GM12878 (cell line): ENCODE data around the gene HMCES. TPM values are rescaled to one million over a fixed set of nuclear protein-coding genes. Genes with fewer than 3 reads are reported as not detected.

Experiments used
- ATF7 ChIP-seq: fragments of 450-650 bp; IDR thresholded peaks from 2 replicates; pipeline ENCODE4 v1.6.1; 2016; ENCODE audit warnings: low read depth, mild to moderate bottlenecking
- BACH1 ChIP-seq: fragments of 450-650 bp; IDR thresholded peaks from 2 replicates; pipeline ENCODE4 v1.6.1; 2017; ENCODE audit warnings: mild to moderate bottlenecking, borderline replicate concordance
- BHLHE40 ChIP-seq, 2 experiments: fragments of 450-650 bp in 1 of 2; IDR thresholded peaks; 2 replicates each; pipeline ENCODE4 v1.6.1; 2011 to 2017; ENCODE audit warnings: low read depth in 2 of 2, borderline replicate concordance in 1 of 2, improper control_type of control experiment in 1 of 2, low read length in 1 of 2, mild to moderate bottlenecking in 1 of 2
- CHD2 ChIP-seq: IDR thresholded peaks from 2 replicates; pipeline ENCODE4 v1.6.1; 2011; ENCODE audit warnings: low read depth, low read length, improper control_type of control experiment, borderline replicate concordance
- CREM ChIP-seq: IDR thresholded peaks from 2 replicates; pipeline ENCODE4 v1.6.1; 2014; ENCODE audit warnings: antibody characterized with exemption, low read depth
- IKZF1 ChIP-seq: fragments of 450-650 bp; conservative IDR thresholded peaks from 2 replicates; pipeline ENCODE4 v1.6.1; 2017; ENCODE audit warnings: antibody characterized with exemption, mild to moderate bottlenecking
- IKZF2 ChIP-seq, 2 experiments: fragments of 450-650 bp; IDR thresholded peaks; 2 replicates each; pipeline ENCODE4 v1.6.1; 2017; ENCODE audit warnings: mild to moderate bottlenecking in 2 of 2, moderate library complexity in 2 of 2
- POU2F2 ChIP-seq: IDR thresholded peaks from 3 replicates; pipeline ENCODE4 v1.6.1; 2011; ENCODE audit warnings: low read depth, mild to moderate bottlenecking, low read length, borderline replicate concordance
- SMARCA5 ChIP-seq: fragments of 450-650 bp; IDR thresholded peaks from 2 replicates; pipeline ENCODE4 v1.6.1; 2017; ENCODE audit warnings: mild to moderate bottlenecking
- ZBTB11 ChIP-seq: fragments of 450-650 bp; formaldehyde crosslinking; IDR thresholded peaks from 2 replicates; pipeline ENCODE4 v1.5.0; 2022; ENCODE audit warnings: mild to moderate bottlenecking, missing genetic modification characterization
- polyA plus RNA-seq, 11 experiments: library from polyadenylated mRNA; depleted of rRNA in 4 of 11; unstranded in 6 of 11; stranded (reverse) in 5 of 11; fragments of >200 nt; fragmentation: Nextera tagmentation in 4 of 11; fragmentation: Illumina TruSeq in 1 of 11; extraction: Ambion mirVana in 4 of 11; extraction: Trizol in 1 of 11; gene quantifications; 1 replicate in 1 of 11; 2 replicates in 10 of 11; pipeline versions ENCODE4 v1.2.1 to v1.2.3, GENCODE V29; 2011 to 2016; ENCODE audit warnings: inconsistent platforms in 2 of 11, missing spikeins in 2 of 11, low read depth in 1 of 11
- total RNA-seq, 4 experiments: library from RNA; depleted of rRNA in 3 of 4; stranded (reverse); fragments of >200 nt in 3 of 4; fragmentation: Illumina TruSeq in 1 of 4; extraction: Trizol in 1 of 4; gene quantifications; 2 replicates each; pipeline versions ENCODE4 v1.2.1 to v1.2.3, GENCODE V29; 2013 to 2021

The HMCES gene
- total and polyA plus RNA-seq, 10 of the 15 experiments (the other 5 are each of a cell fraction or from before 2014, with no cell fraction given), result 12.4 to 49.8 (median 27.0) TPM

- 0 out of 2 replicates have a peak, but pooled peaks have one; percentile 19 for TF ChIP-seq SMARCA5
- TF ChIP-seq IKZF2 (IDR thresholded peaks at IDR 0.05), result peak; percentile 80 to 82; a peak in 2 of 4 replicates
- TF ChIP-seq IKZF1, result peak; percentile 65; the same call in 1 of the 2 replicates
- peak; percentile 81 for TF ChIP-seq CREM
- peak; percentile 33; the same call in 1 of the 3 replicates for TF ChIP-seq POU2F2
- peak; percentile 93 for TF ChIP-seq ATF7
- peak; percentile 84 to 91; a peak in 3 of 4 replicates for TF ChIP-seq BHLHE40 (IDR thresholded peaks at IDR 0.05; ENCODE audit: borderline replicate concordance in 1 of 2, low read depth in 2 of 2, low read length in 1 of 2)
- 0 out of 2 replicates have a peak, but pooled peaks have one; percentile 18 for TF ChIP-seq BACH1
- peak; percentile 45; the same call in 1 of the 2 replicates for TF ChIP-seq CHD2
- no peak for TF ChIP-seq ZBTB11 (CRISPR knock-in tag)
- TF ChIP-seq, all 136 proteins: peak for 30
Measured at GRCh38 chr3:129310111-129311011, 31.7 kb downstream of the HMCES start (continued).
